GM23338 (cell line): Measurements from ENCODE around the gene GRIK2. TPM values are rescaled to one million over a fixed set of nuclear protein-coding genes. Genes with fewer than 3 reads are reported as not detected.

Experiments
- ATAC-seq: fragments of 200-7000 bp; cut with Tn5 transposase; 3 replicates; pipeline ENCODE4 v1.9.1; 2020
- DNase-seq: peaks from one replicate; pipeline ENCODE4 v3.0.0-alpha.2; 2015; ENCODE audit warnings: low spot score
- H2AFZ ChIP-seq: fragments of 200-600 bp; sonication (generic); 2 replicates; pipeline ENCODE4 v1.8.0; 2016; ENCODE audit warnings: antibody characterized with exemption, mild to moderate bottlenecking, moderate library complexity
- H3F3A ChIP-seq: fragments of 200-600 bp; sonication (generic); replicated peaks from 2 replicates; pipeline ENCODE4 v1.8.0; 2017; ENCODE audit warnings: antibody characterized with exemption, mixed run types, low read depth
- H3K27ac ChIP-seq: fragments of 200-600 bp; sonication (generic); 2 replicates; pipeline ENCODE4 v1.6.1; 2016; ENCODE audit warnings: low read depth
- H3K27me3 ChIP-seq: fragments of 200-600 bp; sonication (generic); 2 replicates; pipeline ENCODE4 v1.8.0; 2016; ENCODE audit warnings: mild to moderate bottlenecking, mixed run types, moderate library complexity; ENCODE audit not compliant: insufficient read depth
- H3K36me3 ChIP-seq: fragments of 200-600 bp; sonication (generic); 2 replicates; pipeline ENCODE4 v1.8.0; 2016; ENCODE audit warnings: mild to moderate bottlenecking; ENCODE audit not compliant: insufficient read depth
- H3K4me1 ChIP-seq: fragments of 200-600 bp; sonication (generic); 2 replicates; pipeline ENCODE4 v1.8.0; 2016; ENCODE audit warnings: mild to moderate bottlenecking, moderate library complexity; ENCODE audit not compliant: insufficient read depth
- H3K4me2 ChIP-seq: fragments of 200-600 bp; sonication (generic); 2 replicates; pipeline ENCODE4 v1.7.1; 2017; ENCODE audit warnings: mixed run types
- H3K4me3 ChIP-seq: fragments of 200-600 bp; sonication (generic); 2 replicates; pipeline ENCODE4 v1.6.1; 2016; ENCODE audit warnings: mixed run types
- H3K79me2 ChIP-seq: fragments of 200-600 bp; sonication (generic); replicated peaks from 2 replicates; pipeline ENCODE4 v1.8.0; 2017; ENCODE audit warnings: mild to moderate bottlenecking; ENCODE audit not compliant: insufficient read depth
- H3K9me2 ChIP-seq: fragments of 200-600 bp; sonication (generic); 2 replicates; pipeline ENCODE4 v1.8.0; 2017; ENCODE audit not compliant: insufficient read depth
- H4K20me1 ChIP-seq: fragments of 200-600 bp; sonication (generic); replicated peaks from 2 replicates; pipeline ENCODE4 v1.8.0; 2017; ENCODE audit warnings: mild to moderate bottlenecking; ENCODE audit not compliant: insufficient read depth
- H3K27ac Mint-ChIP-seq: 2 replicates; pipeline ENCODE4 v1.8.0; 2020; ENCODE audit warnings: inconsistent platforms, mild to moderate bottlenecking, moderate library complexity, mixed read lengths
- H3K27me3 Mint-ChIP-seq: 3 replicates; pipeline ENCODE4 v1.8.0; 2022; ENCODE audit warnings: low read depth, mild to moderate bottlenecking, moderate library complexity, mixed read lengths, inconsistent platforms; ENCODE audit not compliant: insufficient read depth, poor library complexity
- H3K36me3 Mint-ChIP-seq: 3 replicates; pipeline ENCODE4 v1.8.0; 2021; ENCODE audit warnings: low read depth, mild to moderate bottlenecking, inconsistent platforms, moderate library complexity, mixed read lengths
- H3K4me1 Mint-ChIP-seq: 3 replicates; pipeline ENCODE4 v1.8.0; 2020; ENCODE audit warnings: mild to moderate bottlenecking, inconsistent platforms, mixed read lengths
- H3K4me3 Mint-ChIP-seq: 3 replicates; pipeline ENCODE4 v1.8.0; 2021; ENCODE audit warnings: moderate library complexity, mild to moderate bottlenecking, inconsistent platforms, mixed read lengths
- H3K9me3 Mint-ChIP-seq: 3 replicates; pipeline ENCODE4 v1.8.0; 2020; ENCODE audit warnings: moderate library complexity, mild to moderate bottlenecking, inconsistent platforms, mixed read lengths
- EZH2phosphoT487 ChIP-seq: fragments of 200-600 bp; sonication (generic); IDR thresholded peaks from one replicate; pipeline ENCODE4 v1.8.1; 2018; ENCODE audit warnings: antibody characterized with exemption; ENCODE audit not compliant: unreplicated experiment
- NANOG ChIP-seq: IDR thresholded peaks from 2 replicates; pipeline ENCODE4 v1.6.1; 2016; ENCODE audit warnings: antibody characterized with exemption, borderline replicate concordance
- STAT1 ChIP-seq: IDR thresholded peaks from one replicate; pipeline ENCODE4 v1.6.1; 2016; ENCODE audit warnings: antibody characterized with exemption; ENCODE audit not compliant: unreplicated experiment
- ZNF114 ChIP-seq: fragments of 250-450 bp; sonication (Bioruptor Pico); IDR thresholded peaks from 2 replicates; pipeline ENCODE4 v1.5.0; 2020; ENCODE audit warnings: mild to moderate bottlenecking, moderate library complexity
- ZNF331 ChIP-seq: fragments of 250-450 bp; sonication (Bioruptor Pico); IDR thresholded peaks from 2 replicates; pipeline ENCODE4 v1.5.0; 2020; ENCODE audit warnings: low read depth, mild to moderate bottlenecking, moderate library complexity
- polyA plus RNA-seq: library from polyadenylated mRNA; unstranded; fragments of >200 nt; fragmentation: Nextera tagmentation; extraction: Ambion mirVana; gene quantifications from 2 replicates; pipeline ENCODE4 v1.2.1, GENCODE V29; 2016
- total RNA-seq: library from RNA; depleted of rRNA; stranded (reverse); fragments of >200 nt; shearing (Covaris generic); gene quantifications from 2 replicates; pipeline ENCODE4 v1.2.3, GENCODE V29; 2014
- TF ChIP-seq, protein P1 (sequence below): IDR thresholded peaks from one replicate; pipeline ENCODE4 v1.6.1; 2018; ENCODE audit warnings: antibody characterized with exemption; ENCODE audit not compliant: unreplicated experiment
- TF ChIP-seq, protein P2 (sequence below), 2 experiments: fragments of 200-600 bp in 1 of 2; sonication (generic) in 1 of 2; conservative IDR thresholded peaks; 2 replicates each; pipeline versions ENCODE4 v1.5.1 to v1.6.1; 2016 to 2017; ENCODE audit warnings: antibody characterized with exemption in 2 of 2, low read depth in 2 of 2, mild to moderate bottlenecking in 2 of 2, moderate library complexity in 1 of 2
- TF ChIP-seq, protein P3 (sequence below): IDR thresholded peaks from 2 replicates; pipeline ENCODE4 v1.6.1; 2016; ENCODE audit warnings: antibody characterized with exemption
- TF ChIP-seq, protein P4 (sequence below): fragments of 250-450 bp; sonication (Bioruptor Pico); IDR thresholded peaks from 2 replicates; pipeline ENCODE4 v1.5.0; 2020; ENCODE audit warnings: mild to moderate bottlenecking, moderate library complexity

The GRIK2 gene
- total and polyA plus RNA-seq, 2 experiments from 2014 or later: 0.73 to 3.0 TPM

DNA sequence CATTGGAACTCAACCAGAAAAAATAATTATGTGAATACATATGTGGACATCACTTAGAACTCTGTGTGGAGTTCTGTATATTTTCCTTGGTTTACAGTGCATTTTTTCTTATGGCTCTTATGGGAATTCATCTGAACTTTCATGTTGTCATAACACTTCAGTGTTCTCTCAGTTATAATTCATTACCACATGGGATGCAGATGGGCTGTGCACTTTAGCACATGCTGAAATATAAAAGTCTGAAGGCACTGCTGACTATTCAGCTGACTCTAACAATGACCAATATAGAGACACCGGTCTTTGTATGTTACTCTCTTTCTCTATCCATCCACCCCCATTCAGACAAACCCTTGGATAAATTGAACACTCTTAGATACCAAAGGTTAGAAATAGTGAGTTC lies 29.3 kb downstream of the GRIK2 start (continued):
- TF ChIP-seq, protein P1, sequence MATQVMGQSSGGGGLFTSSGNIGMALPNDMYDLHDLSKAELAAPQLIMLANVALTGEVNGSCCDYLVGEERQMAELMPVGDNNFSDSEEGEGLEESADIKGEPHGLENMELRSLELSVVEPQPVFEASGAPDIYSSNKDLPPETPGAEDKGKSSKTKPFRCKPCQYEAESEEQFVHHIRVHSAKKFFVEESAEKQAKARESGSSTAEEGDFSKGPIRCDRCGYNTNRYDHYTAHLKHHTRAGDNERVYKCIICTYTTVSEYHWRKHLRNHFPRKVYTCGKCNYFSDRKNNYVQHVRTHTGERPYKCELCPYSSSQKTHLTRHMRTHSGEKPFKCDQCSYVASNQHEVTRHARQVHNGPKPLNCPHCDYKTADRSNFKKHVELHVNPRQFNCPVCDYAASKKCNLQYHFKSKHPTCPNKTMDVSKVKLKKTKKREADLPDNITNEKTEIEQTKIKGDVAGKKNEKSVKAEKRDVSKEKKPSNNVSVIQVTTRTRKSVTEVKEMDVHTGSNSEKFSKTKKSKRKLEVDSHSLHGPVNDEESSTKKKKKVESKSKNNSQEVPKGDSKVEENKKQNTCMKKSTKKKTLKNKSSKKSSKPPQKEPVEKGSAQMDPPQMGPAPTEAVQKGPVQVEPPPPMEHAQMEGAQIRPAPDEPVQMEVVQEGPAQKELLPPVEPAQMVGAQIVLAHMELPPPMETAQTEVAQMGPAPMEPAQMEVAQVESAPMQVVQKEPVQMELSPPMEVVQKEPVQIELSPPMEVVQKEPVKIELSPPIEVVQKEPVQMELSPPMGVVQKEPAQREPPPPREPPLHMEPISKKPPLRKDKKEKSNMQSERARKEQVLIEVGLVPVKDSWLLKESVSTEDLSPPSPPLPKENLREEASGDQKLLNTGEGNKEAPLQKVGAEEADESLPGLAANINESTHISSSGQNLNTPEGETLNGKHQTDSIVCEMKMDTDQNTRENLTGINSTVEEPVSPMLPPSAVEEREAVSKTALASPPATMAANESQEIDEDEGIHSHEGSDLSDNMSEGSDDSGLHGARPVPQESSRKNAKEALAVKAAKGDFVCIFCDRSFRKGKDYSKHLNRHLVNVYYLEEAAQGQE: no peak
- TF ChIP-seq NANOG (no peak), EZH2phosphoT487 (no peak), ZNF114 (CRISPR knock-in tag) (no peak), ZNF331 (CRISPR knock-in tag) (no peak), STAT1 (no peak)
- TF ChIP-seq, protein P2, sequence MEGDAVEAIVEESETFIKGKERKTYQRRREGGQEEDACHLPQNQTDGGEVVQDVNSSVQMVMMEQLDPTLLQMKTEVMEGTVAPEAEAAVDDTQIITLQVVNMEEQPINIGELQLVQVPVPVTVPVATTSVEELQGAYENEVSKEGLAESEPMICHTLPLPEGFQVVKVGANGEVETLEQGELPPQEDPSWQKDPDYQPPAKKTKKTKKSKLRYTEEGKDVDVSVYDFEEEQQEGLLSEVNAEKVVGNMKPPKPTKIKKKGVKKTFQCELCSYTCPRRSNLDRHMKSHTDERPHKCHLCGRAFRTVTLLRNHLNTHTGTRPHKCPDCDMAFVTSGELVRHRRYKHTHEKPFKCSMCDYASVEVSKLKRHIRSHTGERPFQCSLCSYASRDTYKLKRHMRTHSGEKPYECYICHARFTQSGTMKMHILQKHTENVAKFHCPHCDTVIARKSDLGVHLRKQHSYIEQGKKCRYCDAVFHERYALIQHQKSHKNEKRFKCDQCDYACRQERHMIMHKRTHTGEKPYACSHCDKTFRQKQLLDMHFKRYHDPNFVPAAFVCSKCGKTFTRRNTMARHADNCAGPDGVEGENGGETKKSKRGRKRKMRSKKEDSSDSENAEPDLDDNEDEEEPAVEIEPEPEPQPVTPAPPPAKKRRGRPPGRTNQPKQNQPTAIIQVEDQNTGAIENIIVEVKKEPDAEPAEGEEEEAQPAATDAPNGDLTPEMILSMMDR (conservative IDR thresholded peaks at IDR 0.05; ENCODE audit: low read depth in 2 of 2): no peak
- TF ChIP-seq, protein P3, sequence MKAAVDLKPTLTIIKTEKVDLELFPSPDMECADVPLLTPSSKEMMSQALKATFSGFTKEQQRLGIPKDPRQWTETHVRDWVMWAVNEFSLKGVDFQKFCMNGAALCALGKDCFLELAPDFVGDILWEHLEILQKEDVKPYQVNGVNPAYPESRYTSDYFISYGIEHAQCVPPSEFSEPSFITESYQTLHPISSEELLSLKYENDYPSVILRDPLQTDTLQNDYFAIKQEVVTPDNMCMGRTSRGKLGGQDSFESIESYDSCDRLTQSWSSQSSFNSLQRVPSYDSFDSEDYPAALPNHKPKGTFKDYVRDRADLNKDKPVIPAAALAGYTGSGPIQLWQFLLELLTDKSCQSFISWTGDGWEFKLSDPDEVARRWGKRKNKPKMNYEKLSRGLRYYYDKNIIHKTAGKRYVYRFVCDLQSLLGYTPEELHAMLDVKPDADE: no peak

DNA sequence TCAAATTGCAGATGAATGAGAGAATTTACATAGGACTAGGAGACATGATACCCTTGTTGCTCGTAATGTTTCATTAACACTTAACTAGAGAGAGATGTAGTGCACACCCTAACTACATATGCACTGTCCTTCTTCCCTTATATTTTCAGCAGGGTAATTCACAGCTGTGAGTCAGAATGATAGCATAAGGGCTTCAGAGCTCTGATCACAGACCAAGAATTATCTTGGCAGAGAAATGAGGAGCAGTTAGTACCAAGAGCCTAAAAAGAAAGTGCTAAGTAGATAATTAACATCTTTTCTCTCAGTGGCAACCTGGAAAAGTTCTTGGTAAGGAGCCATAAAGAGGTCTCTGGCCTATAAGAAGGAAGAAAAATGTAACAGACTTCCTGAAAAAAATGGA lies 35.8 kb downstream of the GRIK2 start:
- Histone ChIP-seq H4K20me1 (no peaks in the 10 kb centered on the region), H3K4me3 (no peak overlapping the region), H3K4me2 (no peak overlapping the region), H3F3A (no peaks in the 10 kb centered on the region), H3K36me3 (no peaks in the 10 kb centered on the region), H3K27ac (no peak overlapping the region), H3K4me1 (peaks cover 6% of the 10 kb centered on the region; the same call in 1 of the 2 replicates), H3K9me2 (peaks cover 9% of the 10 kb centered on the region), H3K27me3 (no peaks in the 10 kb centered on the region), H3K79me2 (no peaks in the 10 kb centered on the region), H2AFZ (no peak overlapping the region)
- H3K27me3 Mint-ChIP-seq: no peaks in the 10 kb centered on the region
- peaks cover 15% of the 10 kb centered on the region; the same call in 2 of the 3 replicates for H3K4me1 Mint-ChIP-seq
- H3K9me3 Mint-ChIP-seq: no peaks in the 10 kb centered on the region; the same call in 2 of the 3 replicates
- DNase-seq (no peak), ATAC-seq (no peak)
- H3K36me3 Mint-ChIP-seq: peaks cover 3% of the 10 kb centered on the region; the same call in 1 of the 3 replicates
- TF ChIP-seq, protein P4, sequence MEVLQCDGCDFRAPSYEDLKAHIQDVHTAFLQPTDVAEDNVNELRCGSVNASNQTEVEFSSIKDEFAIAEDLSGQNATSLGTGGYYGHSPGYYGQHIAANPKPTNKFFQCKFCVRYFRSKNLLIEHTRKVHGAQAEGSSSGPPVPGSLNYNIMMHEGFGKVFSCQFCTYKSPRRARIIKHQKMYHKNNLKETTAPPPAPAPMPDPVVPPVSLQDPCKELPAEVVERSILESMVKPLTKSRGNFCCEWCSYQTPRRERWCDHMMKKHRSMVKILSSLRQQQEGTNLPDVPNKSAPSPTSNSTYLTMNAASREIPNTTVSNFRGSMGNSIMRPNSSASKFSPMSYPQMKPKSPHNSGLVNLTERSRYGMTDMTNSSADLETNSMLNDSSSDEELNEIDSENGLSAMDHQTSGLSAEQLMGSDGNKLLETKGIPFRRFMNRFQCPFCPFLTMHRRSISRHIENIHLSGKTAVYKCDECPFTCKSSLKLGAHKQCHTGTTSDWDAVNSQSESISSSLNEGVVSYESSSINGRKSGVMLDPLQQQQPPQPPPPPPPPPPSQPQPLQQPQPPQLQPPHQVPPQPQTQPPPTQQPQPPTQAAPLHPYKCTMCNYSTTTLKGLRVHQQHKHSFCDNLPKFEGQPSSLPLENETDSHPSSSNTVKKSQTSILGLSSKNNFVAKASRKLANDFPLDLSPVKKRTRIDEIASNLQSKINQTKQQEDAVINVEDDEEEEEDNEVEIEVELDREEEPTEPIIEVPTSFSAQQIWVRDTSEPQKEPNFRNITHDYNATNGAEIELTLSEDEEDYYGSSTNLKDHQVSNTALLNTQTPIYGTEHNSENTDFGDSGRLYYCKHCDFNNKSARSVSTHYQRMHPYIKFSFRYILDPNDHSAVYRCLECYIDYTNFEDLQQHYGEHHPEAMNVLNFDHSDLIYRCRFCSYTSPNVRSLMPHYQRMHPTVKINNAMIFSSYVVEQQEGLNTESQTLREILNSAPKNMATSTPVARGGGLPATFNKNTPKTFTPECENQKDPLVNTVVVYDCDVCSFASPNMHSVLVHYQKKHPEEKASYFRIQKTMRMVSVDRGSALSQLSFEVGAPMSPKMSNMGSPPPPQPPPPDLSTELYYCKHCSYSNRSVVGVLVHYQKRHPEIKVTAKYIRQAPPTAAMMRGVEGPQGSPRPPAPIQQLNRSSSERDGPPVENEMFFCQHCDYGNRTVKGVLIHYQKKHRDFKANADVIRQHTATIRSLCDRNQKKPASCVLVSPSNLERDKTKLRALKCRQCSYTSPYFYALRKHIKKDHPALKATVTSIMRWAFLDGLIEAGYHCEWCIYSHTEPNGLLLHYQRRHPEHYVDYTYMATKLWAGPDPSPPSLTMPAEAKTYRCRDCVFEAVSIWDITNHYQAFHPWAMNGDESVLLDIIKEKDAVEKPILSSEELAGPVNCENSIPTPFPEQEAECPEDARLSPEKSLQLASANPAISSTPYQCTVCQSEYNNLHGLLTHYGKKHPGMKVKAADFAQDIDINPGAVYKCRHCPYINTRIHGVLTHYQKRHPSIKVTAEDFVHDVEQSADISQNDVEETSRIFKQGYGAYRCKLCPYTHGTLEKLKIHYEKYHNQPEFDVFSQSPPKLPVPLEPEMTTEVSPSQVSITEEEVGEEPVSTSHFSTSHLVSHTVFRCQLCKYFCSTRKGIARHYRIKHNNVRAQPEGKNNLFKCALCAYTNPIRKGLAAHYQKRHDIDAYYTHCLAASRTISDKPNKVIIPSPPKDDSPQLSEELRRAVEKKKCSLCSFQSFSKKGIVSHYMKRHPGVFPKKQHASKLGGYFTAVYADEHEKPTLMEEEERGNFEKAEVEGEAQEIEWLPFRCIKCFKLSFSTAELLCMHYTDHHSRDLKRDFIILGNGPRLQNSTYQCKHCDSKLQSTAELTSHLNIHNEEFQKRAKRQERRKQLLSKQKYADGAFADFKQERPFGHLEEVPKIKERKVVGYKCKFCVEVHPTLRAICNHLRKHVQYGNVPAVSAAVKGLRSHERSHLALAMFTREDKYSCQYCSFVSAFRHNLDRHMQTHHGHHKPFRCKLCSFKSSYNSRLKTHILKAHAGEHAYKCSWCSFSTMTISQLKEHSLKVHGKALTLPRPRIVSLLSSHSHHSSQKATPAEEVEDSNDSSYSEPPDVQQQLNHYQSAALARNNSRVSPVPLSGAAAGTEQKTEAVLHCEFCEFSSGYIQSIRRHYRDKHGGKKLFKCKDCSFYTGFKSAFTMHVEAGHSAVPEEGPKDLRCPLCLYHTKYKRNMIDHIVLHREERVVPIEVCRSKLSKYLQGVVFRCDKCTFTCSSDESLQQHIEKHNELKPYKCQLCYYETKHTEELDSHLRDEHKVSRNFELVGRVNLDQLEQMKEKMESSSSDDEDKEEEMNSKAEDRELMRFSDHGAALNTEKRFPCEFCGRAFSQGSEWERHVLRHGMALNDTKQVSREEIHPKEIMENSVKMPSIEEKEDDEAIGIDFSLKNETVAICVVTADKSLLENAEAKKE (CRISPR knock-in tag): no peak
- H3K27ac Mint-ChIP-seq: peak overlapping the region; percentile 42; the same call in 1 of the 2 replicates
- no peak overlapping the region for H3K4me3 Mint-ChIP-seq
